Measurements from ENCODE around the gene TRAPPC4. TPM values are rescaled to one million over a fixed set of nuclear protein-coding genes. Genes with fewer than 3 reads are reported as not detected.

The TRAPPC4 gene
- total and polyA plus RNA-seq, 8 donors: 13.4 to 81.4 (median 31.8) TPM

DNA sequence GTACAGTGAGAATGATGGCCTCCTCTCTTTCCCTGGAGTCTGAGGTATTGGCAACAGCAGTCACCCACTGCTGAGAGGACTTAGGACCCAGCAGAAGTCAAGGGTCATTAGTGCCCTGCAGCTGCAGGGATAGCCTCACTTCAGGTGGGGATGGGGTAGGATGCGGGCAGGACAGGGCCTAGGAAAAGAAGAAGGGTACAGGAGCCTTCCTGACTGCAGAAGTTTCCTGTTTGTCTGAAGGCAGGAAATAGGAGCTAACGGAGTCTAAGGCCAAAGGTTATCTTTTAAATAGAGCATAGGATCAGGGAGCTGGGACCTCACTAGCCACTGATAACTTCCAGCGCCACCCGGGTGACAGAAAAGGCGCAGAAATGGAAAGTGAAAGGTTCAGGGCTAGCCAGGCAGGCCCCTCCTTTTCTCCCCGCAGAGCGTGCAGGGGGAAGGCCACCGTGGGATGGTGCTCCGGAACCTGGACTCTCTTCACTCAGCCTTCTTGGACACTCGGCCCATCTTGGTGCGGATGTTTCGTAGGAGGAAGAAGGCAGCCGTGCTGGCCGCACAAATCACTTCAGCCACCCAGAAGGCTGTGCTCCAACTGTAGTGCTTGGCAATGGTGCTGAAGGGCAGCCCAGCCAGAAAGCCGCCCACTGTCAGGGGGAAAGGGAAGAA is 6.0 kb downstream of the TRAPPC4 start:
- DNase-seq: no peak
- peaks cover 36 to 96% (median 84%) of the 10 kb centered on the region in 4 donors for H3K4me1 ChIP-seq

DNA sequence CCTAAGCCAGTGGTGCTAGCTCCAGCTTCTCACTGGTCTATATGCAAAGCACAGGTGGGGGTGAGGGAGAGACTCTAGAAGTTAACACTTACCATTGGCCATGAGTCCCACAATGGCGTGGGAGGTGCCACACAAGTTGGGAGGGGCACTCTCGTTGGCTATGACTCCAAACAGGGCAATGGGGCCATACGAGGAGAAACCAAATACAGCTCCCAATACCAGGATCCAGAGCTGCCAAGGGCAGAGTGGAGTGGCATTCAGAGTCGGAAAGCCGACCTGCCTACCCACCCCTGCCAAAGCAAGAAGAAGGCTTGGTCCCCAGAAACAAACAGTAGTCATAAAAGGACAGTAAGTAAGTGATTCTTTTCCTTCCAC is 6.5 kb downstream of the TRAPPC4 start:
- intact Hi-C loops (cut with DNase I; ENCODE audit: low total_unique reads): no loop called here
- Histone ChIP-seq H3K27ac (peak overlapping the region in 4 of 5 donors; percentile 24 to 52 (median 48)), H3K27me3 (no peaks in the 10 kb centered on the region), H3K4me3 (peak overlapping the region in 1 of 4 donors; percentile 14), H3K36me3 (peaks cover 35 to 74% (median 66%) of the 10 kb centered on the region in 4 donors), H3K4me1 (peaks cover 36 to 96% (median 85%) of the 10 kb centered on the region in 4 donors), H3K9me3 (no peaks in the 10 kb centered on the region)
- no peak for DNase-seq
- TF ChIP-seq EP300 (IDR thresholded peaks at IDR 0.05) (no peak), POLR2A (IDR thresholded peaks at IDR 0.05) (no peak), POLR2AphosphoS5 (IDR thresholded peaks at IDR 0.05) (no peak)
- TF ChIP-seq, protein P1, sequence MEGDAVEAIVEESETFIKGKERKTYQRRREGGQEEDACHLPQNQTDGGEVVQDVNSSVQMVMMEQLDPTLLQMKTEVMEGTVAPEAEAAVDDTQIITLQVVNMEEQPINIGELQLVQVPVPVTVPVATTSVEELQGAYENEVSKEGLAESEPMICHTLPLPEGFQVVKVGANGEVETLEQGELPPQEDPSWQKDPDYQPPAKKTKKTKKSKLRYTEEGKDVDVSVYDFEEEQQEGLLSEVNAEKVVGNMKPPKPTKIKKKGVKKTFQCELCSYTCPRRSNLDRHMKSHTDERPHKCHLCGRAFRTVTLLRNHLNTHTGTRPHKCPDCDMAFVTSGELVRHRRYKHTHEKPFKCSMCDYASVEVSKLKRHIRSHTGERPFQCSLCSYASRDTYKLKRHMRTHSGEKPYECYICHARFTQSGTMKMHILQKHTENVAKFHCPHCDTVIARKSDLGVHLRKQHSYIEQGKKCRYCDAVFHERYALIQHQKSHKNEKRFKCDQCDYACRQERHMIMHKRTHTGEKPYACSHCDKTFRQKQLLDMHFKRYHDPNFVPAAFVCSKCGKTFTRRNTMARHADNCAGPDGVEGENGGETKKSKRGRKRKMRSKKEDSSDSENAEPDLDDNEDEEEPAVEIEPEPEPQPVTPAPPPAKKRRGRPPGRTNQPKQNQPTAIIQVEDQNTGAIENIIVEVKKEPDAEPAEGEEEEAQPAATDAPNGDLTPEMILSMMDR (IDR thresholded peaks at IDR 0.05): no peak
- WGBS, 5 donors: 38 to 56% (median 53%) methylated on average over 5 of the region's 5 CpGs

More for the DNA sequence above, 6.0 kb downstream of the TRAPPC4 start:
- intact Hi-C loops (cut with DNase I; ENCODE audit: low total_unique reads): no loop called here
- H3K36me3 ChIP-seq: peaks cover 35 to 76% (median 66%) of the 10 kb centered on the region in 4 donors
- WGBS, 5 donors: 55 to 71% (median 68%) methylated on average over 14 to 15 of the region's 15 CpGs
- H3K27me3 ChIP-seq: no peaks in the 10 kb centered on the region
- TF ChIP-seq POLR2A (IDR thresholded peaks at IDR 0.05) (no peak), POLR2AphosphoS5 (IDR thresholded peaks at IDR 0.05) (no peak), EP300 (IDR thresholded peaks at IDR 0.05) (no peak)
- TF ChIP-seq, protein P1 (IDR thresholded peaks at IDR 0.05): no peak
- H3K27ac ChIP-seq: peak overlapping the region in 4 of 5 donors; percentile 24 to 52 (median 48)
- H3K9me3 ChIP-seq: no peaks in the 10 kb centered on the region
- H3K4me3 ChIP-seq: peak overlapping the region in 1 of 4 donors; percentile 14

DNA sequence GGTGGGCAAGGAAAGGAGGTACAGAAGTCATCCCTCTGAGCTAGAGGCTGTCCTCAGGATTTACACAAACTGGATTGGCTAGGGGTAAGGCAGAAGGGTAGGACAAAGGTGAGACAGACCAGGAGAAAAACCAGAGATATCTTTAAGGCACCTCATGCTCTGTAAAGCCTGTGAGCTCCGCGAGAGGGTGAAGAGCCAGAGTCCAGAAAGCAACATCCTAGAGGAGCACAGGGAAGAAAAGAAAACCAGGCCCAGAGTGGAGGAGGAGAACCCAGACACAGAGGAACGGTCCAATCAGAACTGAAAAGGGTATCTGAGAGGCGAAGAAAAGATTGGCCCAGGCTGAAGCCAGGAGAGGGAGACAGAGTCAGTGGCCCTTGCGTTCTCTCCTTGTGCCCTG is 7.0 kb downstream of the TRAPPC4 start:
- H3K27ac ChIP-seq: peak overlapping the region in 4 of 5 donors; percentile 24 to 52 (median 48)
- intact Hi-C loops (cut with DNase I; ENCODE audit: low total_unique reads): no loop called here
- peaks cover 32 to 93% (median 83%) of the 10 kb centered on the region in 4 donors for H3K4me1 ChIP-seq
- H3K27me3 ChIP-seq: no peaks in the 10 kb centered on the region
- no peak for DNase-seq
- 78 to 96% (median 86%) methylated on average over 5 of the region's 5 CpGs for WGBS, 5 donors
- TF ChIP-seq, protein P1 (IDR thresholded peaks at IDR 0.05): no peak
- TF ChIP-seq POLR2AphosphoS5 (IDR thresholded peaks at IDR 0.05) (no peak), EP300 (IDR thresholded peaks at IDR 0.05) (no peak), POLR2A (IDR thresholded peaks at IDR 0.05) (no peak)
- peaks cover 35 to 70% (median 66%) of the 10 kb centered on the region in 4 donors for H3K36me3 ChIP-seq
- H3K4me3 ChIP-seq: no peak overlapping the region
- no peaks in the 10 kb centered on the region for H3K9me3 ChIP-seq

DNA sequence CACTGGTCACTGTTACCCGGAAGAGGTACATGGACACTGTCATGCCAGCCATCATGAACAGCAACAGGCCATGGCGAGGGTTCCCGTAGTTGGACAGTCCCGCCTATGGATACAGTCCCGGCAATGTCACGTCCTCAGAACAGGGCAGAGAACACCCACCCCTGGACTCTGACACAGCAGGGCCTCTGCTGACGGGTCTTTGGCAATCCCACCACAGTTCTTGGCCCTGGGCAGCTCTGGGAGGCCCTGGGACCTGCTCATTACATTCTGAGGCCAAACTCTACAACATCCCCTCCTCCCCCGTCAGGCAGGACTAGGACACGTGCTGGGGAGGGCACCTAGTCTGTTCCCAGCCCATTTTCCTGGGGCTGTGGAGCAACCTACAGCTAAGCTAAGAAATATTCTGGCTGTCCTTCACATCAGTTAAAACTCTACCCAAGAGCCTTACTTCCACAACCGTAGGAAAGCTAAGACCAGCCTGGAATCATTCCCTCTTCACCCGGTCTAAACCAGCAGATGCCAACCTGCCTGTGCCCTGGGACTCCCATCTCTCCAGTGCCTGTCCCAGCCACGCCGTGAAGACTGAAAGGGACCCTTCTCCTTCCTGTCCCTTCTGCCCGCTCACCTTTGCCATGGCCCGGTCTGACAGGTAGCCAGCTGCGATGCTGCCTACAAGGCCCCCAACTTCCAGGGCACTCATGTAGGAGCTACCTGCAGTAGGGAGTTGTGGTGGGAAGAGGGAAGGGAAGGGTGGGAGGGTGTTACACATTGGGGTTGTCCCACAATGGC is 7.6 kb downstream of the TRAPPC4 start:
- intact Hi-C loops (cut with DNase I; ENCODE audit: low total_unique reads): no loop called here
- no peak for TF ChIP-seq POLR2A (IDR thresholded peaks at IDR 0.05)
- no peak for TF ChIP-seq POLR2AphosphoS5 (IDR thresholded peaks at IDR 0.05)
- TF ChIP-seq EP300 (IDR thresholded peaks at IDR 0.05): no peak
- TF ChIP-seq, protein P1 (IDR thresholded peaks at IDR 0.05): no peak
- no peak overlapping the region for H3K4me3 ChIP-seq

More for the DNA sequence above, 7.6 kb downstream of the TRAPPC4 start:
- whole genome bisulfite sequencing, 5 donors: 83 to 94% (median 89%) methylated on average over 14 to 16 of the region's 16 CpGs
- H3K9me3 ChIP-seq: no peaks in the 10 kb centered on the region
- H3K27ac ChIP-seq: peak overlapping the region in 2 of 5 donors; percentile 51 to 52
- H3K36me3 ChIP-seq: peaks cover 35 to 69% (median 63%) of the 10 kb centered on the region in 4 donors
- DNase-seq: no peak
- H3K4me1 ChIP-seq: peaks cover 28 to 89% (median 78%) of the 10 kb centered on the region in 4 donors
- H3K27me3 ChIP-seq: no peaks in the 10 kb centered on the region
